ENCODE results near the gene HSPA9. TPM values are rescaled to one million over a fixed set of nuclear protein-coding genes. Genes with fewer than 3 reads are reported as not detected.

HSPA9 gene
- total RNA-seq, 4 donors from 2014 or later = 82.7 to 236 (median 175) TPM

GRCh38 chr5:138596105-138596881, 21.1 kb upstream of the HSPA9 start:
- no peak for DNase-seq
- no peaks in the 10 kb centered on the region for H3K36me3 ChIP-seq
- no peaks in the 10 kb centered on the region for H3K27me3 ChIP-seq
- H3K4me1 ChIP-seq = no peaks in the 10 kb centered on the region
- in situ Hi-C loops (cut with MboI; ENCODE audit: low pct_ligation_motif_present in 1 of 4, low pct_unique_long_range_greater_than_20kb in 1 of 4, low sequenced_read_pairs in 3 of 4) = loop anchor here in 1 of 4 donors (25.0 kb wide), 1 partner anchor 666 kb away; no protein-coding TSS in a partner anchor
- intact Hi-C loops (cut with DNase I; ENCODE audit: low total_unique reads) = no loop called here
- H3K9me3 ChIP-seq = no peaks in the 10 kb centered on the region
- no peak overlapping the region for H3K27ac ChIP-seq
- no peak overlapping the region for H3K4me3 ChIP-seq
- TF ChIP-seq EP300 (IDR thresholded peaks at IDR 0.05; ENCODE audit: low read depth) (no peak), POLR2AphosphoS5 (IDR thresholded peaks at IDR 0.05) (no peak), CTCF (IDR thresholded peaks at IDR 0.05) (no peak), POLR2A (IDR thresholded peaks at IDR 0.05) (no peak)
- 90% methylated on average over 6 of the region's 6 CpGs; no CpG with 5 or more reads in 1 of the 2 donors for WGBS, 2 donors (ENCODE audit: low coverage in 1 of 2)

- intact Hi-C loops (cut with DNase I; ENCODE audit: low total_unique reads) = no loop called here
- Histone ChIP-seq H3K9me3 (no peaks in the 10 kb centered on the region), H3K4me3 (no peak overlapping the region), H3K27ac (no peak overlapping the region), H3K4me1 (no peaks in the 10 kb centered on the region), H3K36me3 (no peaks in the 10 kb centered on the region), H3K27me3 (no peaks in the 10 kb centered on the region)
- WGBS, 2 donors (ENCODE audit: low coverage in 1 of 2) = 98% methylated on average over 4 of the region's 4 CpGs; no CpG with 5 or more reads in 1 of the 2 donors
- no peak for DNase-seq
- TF ChIP-seq POLR2A (IDR thresholded peaks at IDR 0.05) (no peak), EP300 (IDR thresholded peaks at IDR 0.05; ENCODE audit: low read depth) (no peak), CTCF (IDR thresholded peaks at IDR 0.05) (peak in 1 of 5 experiments; percentile 2)
- in situ Hi-C loops (cut with MboI; ENCODE audit: low pct_ligation_motif_present in 1 of 4, low pct_unique_long_range_greater_than_20kb in 1 of 4, low sequenced_read_pairs in 3 of 4) = loop anchor here in 1 of 4 donors (25.0 kb wide), 1 partner anchor 667 kb away; no protein-coding TSS in a partner anchor
Observed at GRCh38 chr5:138595180-138595795, 20.1 kb upstream of the HSPA9 start.

- 97 to 100% methylated on average over 3 to 4 of the region's 4 CpGs for whole genome bisulfite sequencing, 2 donors (ENCODE audit: low coverage in 1 of 2)
- no peak for TF ChIP-seq EP300 (IDR thresholded peaks at IDR 0.05; ENCODE audit: low read depth)
- TF ChIP-seq CTCF (IDR thresholded peaks at IDR 0.05) = peak in 3 of 5 experiments; percentile 14 to 26 (median 17)
- Histone ChIP-seq H3K4me1 (no peaks in the 10 kb centered on the region), H3K4me3 (no peak overlapping the region), H3K9me3 (no peaks in the 10 kb centered on the region), H3K36me3 (no peaks in the 10 kb centered on the region), H3K27ac (no peak overlapping the region), H3K27me3 (no peaks in the 10 kb centered on the region)
- intact Hi-C loops (cut with DNase I; ENCODE audit: low total_unique reads) (no loop called here), in situ Hi-C loops (cut with MboI; ENCODE audit: low pct_ligation_motif_present in 1 of 4, low pct_unique_long_range_greater_than_20kb in 1 of 4, low sequenced_read_pairs in 3 of 4) (loop anchor here in 1 of 4 donors (25.0 kb wide), 1 partner anchor 668 kb away; no protein-coding TSS in a partner anchor)
- no peak for DNase-seq
Observed at GRCh38 chr5:138594305-138595058, 19.3 kb upstream of the HSPA9 start.

Data from transverse colon (tissue), 4 donors.